Stimulated activated CD8-positive, alpha-beta memory T cell treated with anti-CD3 and anti-CD28 coated beads, Interleukin-15, amount 100 ng/mL, for 24 hours (primary cell): ENCODE data around the gene TMEM100.
A peak's percentile ranks its signal among the peaks of the same experiment; 100 is the strongest.

Experiments
- DNase-seq: peaks from one replicate; pipeline ENCODE4 v3.0.0-alpha.2; 2020; ENCODE audit warnings: low read depth

TMEM100 gene

GRCh38 chr17:55717898-55718735, 4.5 kb downstream of the TMEM100 start:
- DNase-seq: peak; percentile 12

GRCh38 chr17:55717432-55717831, 5.2 kb downstream of the TMEM100 start:
- no peak for DNase-seq

- DNase-seq: no peak
These were observed 11.7 kb downstream of the TMEM100 start for GRCh38 chr17:55710829-55711496.

GRCh38 chr17:55710410-55710809, 12.3 kb downstream of the TMEM100 start:
- no peak for DNase-seq

- DNase-seq: no peak
These were observed 12.7 kb downstream of the TMEM100 start for GRCh38 chr17:55709984-55710383.

- no peak for DNase-seq
These were observed 13.2 kb downstream of the TMEM100 start for GRCh38 chr17:55709440-55709839.

GRCh38 chr17:55708175-55708974, 14.3 kb downstream of the TMEM100 start:
- DNase-seq: no peak

- DNase-seq: no peak
These were observed 15.6 kb downstream of the TMEM100 start for GRCh38 chr17:55706808-55707773.

GRCh38 chr17:55705847-55706246, 16.8 kb downstream of the TMEM100 start:
- no peak for DNase-seq

GRCh38 chr17:55704401-55704800, 18.3 kb downstream of the TMEM100 start:
- DNase-seq: no peak

- no peak for DNase-seq
These were observed 20.5 kb downstream of the TMEM100 start for GRCh38 chr17:55702150-55702549.

- no peak for DNase-seq
These were observed 23.3 kb downstream of the TMEM100 start for GRCh38 chr17:55699181-55699860.

GRCh38 chr17:55694286-55694910, 28.3 kb downstream of the TMEM100 start:
- no peak for DNase-seq

- DNase-seq: no peak
These were observed 29.1 kb downstream of the TMEM100 start for GRCh38 chr17:55693254-55694216.

GRCh38 chr17:55692276-55692675, 30.4 kb downstream of the TMEM100 start:
- no peak for DNase-seq

- no peak for DNase-seq
These were observed 31.0 kb downstream of the TMEM100 start for GRCh38 chr17:55691666-55692065.

GRCh38 chr17:55690105-55690508, 32.6 kb downstream of the TMEM100 start:
- DNase-seq: no peak

GRCh38 chr17:55689672-55690071, 33.0 kb downstream of the TMEM100 start:
- no peak for DNase-seq

GRCh38 chr17:55688057-55688456, 34.6 kb downstream of the TMEM100 start:
- DNase-seq: no peak
